Neural cell (in vitro differentiated cells): ENCODE measurements around the gene C3. TPM values are rescaled to one million over a fixed set of nuclear protein-coding genes. Genes with fewer than 3 reads are reported as not detected.

Source experiments
- H2AFZ ChIP-seq: fragments of 200-600, 300-800 bp; sonication (generic), shearing (Covaris generic); 2 replicates; pipeline ENCODE4 v1.6.0; 2014; ENCODE audit warnings: low read depth, mild to moderate bottlenecking, antibody characterized with exemption, low read length, moderate library complexity
- H3F3A ChIP-seq: fragments of 200-600 bp; shearing (Covaris generic); 2 replicates; pipeline ENCODE4 v1.6.1; 2016; ENCODE audit warnings: mild to moderate bottlenecking, moderate library complexity, mixed read lengths, antibody characterized with exemption, low read length; ENCODE audit not compliant: insufficient read depth, poor library complexity, severe bottlenecking
- H3K27ac ChIP-seq: fragments of 200-600, 300-800 bp; sonication (generic), shearing (Covaris generic); 2 replicates; pipeline ENCODE4 v1.5.1; 2014; ENCODE audit warnings: mild to moderate bottlenecking, low read length, moderate library complexity
- H3K27me3 ChIP-seq: fragments of 300-800, 200-600 bp; sonication (generic), shearing (Covaris generic); 2 replicates; pipeline ENCODE4 v1.6.0; 2014; ENCODE audit warnings: mild to moderate bottlenecking, low read depth, low read length, moderate library complexity; ENCODE audit not compliant: insufficient read depth
- H3K36me3 ChIP-seq: fragments of 300-800, 200-600 bp; sonication (generic), shearing (Covaris generic); 2 replicates; pipeline ENCODE4 v1.5.1; 2014; ENCODE audit warnings: mild to moderate bottlenecking, antibody characterized with exemption, low read length, moderate library complexity; ENCODE audit not compliant: insufficient read depth
- H3K4me2 ChIP-seq: fragments of 300-800, 200-600 bp; sonication (generic), shearing (Covaris generic); 2 replicates; pipeline ENCODE4 v1.6.0; 2014; ENCODE audit warnings: mild to moderate bottlenecking, low read length
- H3K4me3 ChIP-seq: fragments of 300-800, 200-600 bp; sonication (generic), shearing (Covaris generic); 2 replicates; pipeline ENCODE4 v1.5.1; 2014; ENCODE audit warnings: mild to moderate bottlenecking, low read length, moderate library complexity
- H3K79me2 ChIP-seq: fragments of 200-600 bp; shearing (Covaris generic); replicated peaks from 2 replicates; pipeline ENCODE4 v1.6.0; 2014; ENCODE audit warnings: mild to moderate bottlenecking, low read length, moderate library complexity; ENCODE audit not compliant: insufficient read depth
- H3K9ac ChIP-seq: fragments of 300-800, 200-600 bp; sonication (generic), shearing (Covaris generic); 2 replicates; pipeline ENCODE4 v1.6.1; 2016; ENCODE audit warnings: mild to moderate bottlenecking, low read length, mixed read lengths
- H3K9me2 ChIP-seq: fragments of 200-600 bp; shearing (Covaris generic); 2 replicates; pipeline ENCODE4 v1.6.1; 2016; ENCODE audit warnings: mild to moderate bottlenecking, low read length, mixed read lengths; ENCODE audit not compliant: insufficient read depth
- H3K9me3 ChIP-seq: fragments of 200-600, 300-800 bp; sonication (generic), shearing (Covaris generic); 2 replicates; pipeline ENCODE4 v1.6.1; 2016; ENCODE audit warnings: mild to moderate bottlenecking, mixed run types, low read length, moderate library complexity, mixed read lengths
- H4K20me1 ChIP-seq: fragments of 200-600 bp; shearing (Covaris generic); 2 replicates; pipeline ENCODE4 v1.6.1; 2016; ENCODE audit warnings: mild to moderate bottlenecking, mixed run types; ENCODE audit not compliant: insufficient read depth
- EP300 ChIP-seq: fragments of 450-650 bp; conservative IDR thresholded peaks from 2 replicates; pipeline ENCODE4 v1.6.1; 2014; ENCODE audit warnings: antibody characterized with exemption, mild to moderate bottlenecking, moderate library complexity; ENCODE audit not compliant: poor library complexity, severe bottlenecking
- EZH2 ChIP-seq: fragments of 200-600, 300-800 bp; shearing (Covaris generic), sonication (generic); IDR thresholded peaks from 2 replicates; pipeline ENCODE4 v1.6.1; 2014; ENCODE audit warnings: antibody characterized with exemption, low read length, borderline replicate concordance, mild to moderate bottlenecking; ENCODE audit not compliant: insufficient read depth, poor library complexity, severe bottlenecking
- MXI1 ChIP-seq: fragments of 450-650 bp; conservative IDR thresholded peaks from 2 replicates; pipeline ENCODE4 v1.6.1; 2014; ENCODE audit warnings: antibody characterized with exemption, mild to moderate bottlenecking; ENCODE audit not compliant: poor library complexity, severe bottlenecking
- POLR2AphosphoS5 ChIP-seq: IDR thresholded peaks from 2 replicates; pipeline ENCODE4 v1.6.1; 2012
- RAD21 ChIP-seq: fragments of 450-650 bp; conservative IDR thresholded peaks from 2 replicates; pipeline ENCODE4 v1.6.1; 2014; ENCODE audit warnings: antibody characterized with exemption, mild to moderate bottlenecking, moderate library complexity
- SMC3 ChIP-seq: fragments of 450-650 bp; conservative IDR thresholded peaks from 2 replicates; pipeline ENCODE4 v1.6.1; 2014; ENCODE audit warnings: antibody characterized with exemption, mild to moderate bottlenecking, moderate library complexity; ENCODE audit not compliant: poor library complexity
- TAF1 ChIP-seq: IDR thresholded peaks from 2 replicates; pipeline ENCODE4 v1.6.1; 2012; ENCODE audit warnings: low read depth
- polyA plus RNA-seq: library from polyadenylated mRNA; depleted of rRNA; stranded (reverse); fragments of >200 nt; gene quantifications from 2 replicates; pipeline ENCODE4 v1.2.3, GENCODE V29; 2014
- TF ChIP-seq, protein P1 (sequence below): fragments of 450-650 bp; IDR thresholded peaks from 2 replicates; pipeline ENCODE4 v1.5.1; 2014; ENCODE audit warnings: antibody characterized with exemption, mild to moderate bottlenecking, moderate library complexity; ENCODE audit not compliant: poor library complexity, severe bottlenecking
- TF ChIP-seq, protein P2 (sequence below): IDR thresholded peaks from 2 replicates; pipeline ENCODE4 v1.6.1; 2012; ENCODE audit warnings: borderline replicate concordance

The C3 gene
- polyA plus RNA-seq, 1 donor from 2014 or later, result not detected

DNA sequence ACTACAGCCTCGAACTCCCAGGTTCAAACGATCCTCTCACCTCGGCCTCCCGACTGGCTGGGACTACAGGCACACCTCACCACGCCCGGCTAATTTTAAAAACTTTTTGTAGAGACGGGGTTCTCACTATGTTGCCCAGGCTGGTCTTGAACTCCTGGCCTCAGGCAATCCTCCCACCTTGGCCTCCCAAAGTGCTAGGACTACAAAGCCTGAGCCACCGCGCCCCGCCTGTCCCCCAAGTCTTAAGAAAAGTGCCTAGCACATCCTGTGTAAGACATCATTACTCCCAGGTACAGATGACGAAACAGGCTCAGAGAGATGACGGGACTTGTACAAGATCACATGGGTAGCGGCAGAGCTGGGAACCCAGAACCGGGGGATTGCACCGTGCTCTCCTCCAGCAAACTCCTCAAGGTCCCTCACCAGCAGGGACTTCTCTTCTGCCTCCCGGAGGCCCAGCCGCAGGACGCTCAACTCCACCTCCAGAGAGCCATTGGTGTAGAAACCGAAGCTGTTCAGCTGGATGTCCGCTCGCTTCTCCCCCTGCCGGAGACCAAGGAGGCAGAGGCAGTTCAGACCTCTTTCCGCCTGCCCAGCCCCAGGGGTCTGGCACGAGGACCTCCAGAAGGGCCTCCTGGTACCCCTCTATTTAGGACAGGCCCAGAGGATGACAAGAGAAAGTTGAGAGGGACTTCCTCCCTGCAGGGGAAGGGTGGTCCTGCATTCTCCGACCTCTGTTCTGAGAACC, 15.9 kb upstream of the C3 start:
- Histone ChIP-seq H3K36me3 (no peaks in the 10 kb centered on the region), H3K4me3 (peak overlapping the region; percentile 74), H3K9ac (peak overlapping the region; percentile 80), H3K27me3 (peaks cover 8% of the 10 kb centered on the region), H3K4me2 (peak overlapping the region; percentile 93), H3K79me2 (no peaks in the 10 kb centered on the region), H3K27ac (peak overlapping the region; percentile 92), H4K20me1 (no peaks in the 10 kb centered on the region), H2AFZ (peak overlapping the region; percentile 56), H3K9me3 (no peaks in the 10 kb centered on the region), H3F3A (no peaks in the 10 kb centered on the region), H3K9me2 (no peaks in the 10 kb centered on the region)
- TF ChIP-seq SMC3, result peak; percentile 79
- TF ChIP-seq RAD21, result peak; percentile 61
- TF ChIP-seq, protein P1, sequence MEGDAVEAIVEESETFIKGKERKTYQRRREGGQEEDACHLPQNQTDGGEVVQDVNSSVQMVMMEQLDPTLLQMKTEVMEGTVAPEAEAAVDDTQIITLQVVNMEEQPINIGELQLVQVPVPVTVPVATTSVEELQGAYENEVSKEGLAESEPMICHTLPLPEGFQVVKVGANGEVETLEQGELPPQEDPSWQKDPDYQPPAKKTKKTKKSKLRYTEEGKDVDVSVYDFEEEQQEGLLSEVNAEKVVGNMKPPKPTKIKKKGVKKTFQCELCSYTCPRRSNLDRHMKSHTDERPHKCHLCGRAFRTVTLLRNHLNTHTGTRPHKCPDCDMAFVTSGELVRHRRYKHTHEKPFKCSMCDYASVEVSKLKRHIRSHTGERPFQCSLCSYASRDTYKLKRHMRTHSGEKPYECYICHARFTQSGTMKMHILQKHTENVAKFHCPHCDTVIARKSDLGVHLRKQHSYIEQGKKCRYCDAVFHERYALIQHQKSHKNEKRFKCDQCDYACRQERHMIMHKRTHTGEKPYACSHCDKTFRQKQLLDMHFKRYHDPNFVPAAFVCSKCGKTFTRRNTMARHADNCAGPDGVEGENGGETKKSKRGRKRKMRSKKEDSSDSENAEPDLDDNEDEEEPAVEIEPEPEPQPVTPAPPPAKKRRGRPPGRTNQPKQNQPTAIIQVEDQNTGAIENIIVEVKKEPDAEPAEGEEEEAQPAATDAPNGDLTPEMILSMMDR, result peak; percentile 72
- no peak for TF ChIP-seq MXI1

DNA sequence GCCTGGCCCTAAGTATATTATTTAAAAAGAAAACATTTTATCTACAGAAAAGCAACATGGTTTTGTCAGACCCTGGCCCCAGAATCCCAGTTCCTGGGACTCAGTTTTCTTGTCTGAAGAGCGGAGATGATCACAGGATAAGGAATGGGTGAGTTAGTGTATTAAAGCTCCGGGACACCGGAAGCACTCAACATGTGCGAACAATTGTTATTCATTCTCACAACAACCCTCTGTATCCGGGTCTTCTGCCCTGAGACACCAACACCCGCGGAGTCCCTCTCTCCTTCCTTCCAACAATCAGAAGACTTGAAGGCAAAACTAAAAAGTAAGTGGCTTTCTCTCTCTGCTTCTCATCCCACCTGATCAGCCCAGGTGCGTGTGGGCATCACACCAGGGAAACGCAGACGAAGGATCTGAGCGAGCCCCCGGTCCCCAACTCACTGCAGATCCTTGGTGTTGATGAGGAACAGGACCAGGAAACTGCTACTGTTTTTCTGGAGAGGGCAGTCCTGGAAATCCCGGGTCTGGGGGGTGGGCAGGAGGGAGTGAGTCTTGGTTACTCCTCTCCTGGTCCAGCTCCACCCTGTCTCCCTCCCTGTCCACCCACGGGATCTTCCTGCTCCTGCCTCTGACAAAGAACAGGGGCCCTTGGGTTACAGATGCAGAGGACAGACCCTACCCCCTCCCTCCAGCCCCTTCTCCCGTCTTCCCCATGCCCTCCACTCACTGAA, 14.9 kb upstream of the C3 start:
- Histone ChIP-seq H3K9me3 (no peaks in the 10 kb centered on the region), H3K79me2 (no peaks in the 10 kb centered on the region), H2AFZ (no peak overlapping the region), H3F3A (no peaks in the 10 kb centered on the region), H3K4me3 (peak overlapping the region; percentile 74), H3K9me2 (no peaks in the 10 kb centered on the region), H3K9ac (no peak overlapping the region), H4K20me1 (no peaks in the 10 kb centered on the region), H3K27ac (no peak overlapping the region), H3K4me2 (no peak overlapping the region), H3K36me3 (no peaks in the 10 kb centered on the region), H3K27me3 (peaks cover 7% of the 10 kb centered on the region)
- TF ChIP-seq, protein P2, sequence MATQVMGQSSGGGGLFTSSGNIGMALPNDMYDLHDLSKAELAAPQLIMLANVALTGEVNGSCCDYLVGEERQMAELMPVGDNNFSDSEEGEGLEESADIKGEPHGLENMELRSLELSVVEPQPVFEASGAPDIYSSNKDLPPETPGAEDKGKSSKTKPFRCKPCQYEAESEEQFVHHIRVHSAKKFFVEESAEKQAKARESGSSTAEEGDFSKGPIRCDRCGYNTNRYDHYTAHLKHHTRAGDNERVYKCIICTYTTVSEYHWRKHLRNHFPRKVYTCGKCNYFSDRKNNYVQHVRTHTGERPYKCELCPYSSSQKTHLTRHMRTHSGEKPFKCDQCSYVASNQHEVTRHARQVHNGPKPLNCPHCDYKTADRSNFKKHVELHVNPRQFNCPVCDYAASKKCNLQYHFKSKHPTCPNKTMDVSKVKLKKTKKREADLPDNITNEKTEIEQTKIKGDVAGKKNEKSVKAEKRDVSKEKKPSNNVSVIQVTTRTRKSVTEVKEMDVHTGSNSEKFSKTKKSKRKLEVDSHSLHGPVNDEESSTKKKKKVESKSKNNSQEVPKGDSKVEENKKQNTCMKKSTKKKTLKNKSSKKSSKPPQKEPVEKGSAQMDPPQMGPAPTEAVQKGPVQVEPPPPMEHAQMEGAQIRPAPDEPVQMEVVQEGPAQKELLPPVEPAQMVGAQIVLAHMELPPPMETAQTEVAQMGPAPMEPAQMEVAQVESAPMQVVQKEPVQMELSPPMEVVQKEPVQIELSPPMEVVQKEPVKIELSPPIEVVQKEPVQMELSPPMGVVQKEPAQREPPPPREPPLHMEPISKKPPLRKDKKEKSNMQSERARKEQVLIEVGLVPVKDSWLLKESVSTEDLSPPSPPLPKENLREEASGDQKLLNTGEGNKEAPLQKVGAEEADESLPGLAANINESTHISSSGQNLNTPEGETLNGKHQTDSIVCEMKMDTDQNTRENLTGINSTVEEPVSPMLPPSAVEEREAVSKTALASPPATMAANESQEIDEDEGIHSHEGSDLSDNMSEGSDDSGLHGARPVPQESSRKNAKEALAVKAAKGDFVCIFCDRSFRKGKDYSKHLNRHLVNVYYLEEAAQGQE, result no peak
- no peak for TF ChIP-seq MXI1
- no peak for TF ChIP-seq EP300
- TF ChIP-seq RAD21, result no peak
- no peak for TF ChIP-seq TAF1
- TF ChIP-seq, protein P1, result no peak
- TF ChIP-seq SMC3, result no peak
- no peak for TF ChIP-seq POLR2AphosphoS5
- no peak for TF ChIP-seq EZH2
